Mucosa of rectum (tissue), 2 donors: ENCODE measurements around the gene EPHA4.

Source experiments
- H3K27ac ChIP-seq, 2 donors: one replicate each; pipeline ENCODE4 v1.7.0; 2013; ENCODE audit warnings: inconsistent platforms in 2 of 2, low read depth in 2 of 2, low read length in 2 of 2
- H3K27me3 ChIP-seq, 2 donors: one replicate each; pipeline ENCODE4 v1.7.0; 2013; ENCODE audit warnings: low read length in 2 of 2; ENCODE audit not compliant: control insufficient read depth in 2 of 2, insufficient read depth in 2 of 2
- H3K36me3 ChIP-seq, 2 donors: one replicate each; pipeline ENCODE4 v1.7.0; 2013; ENCODE audit warnings: low read length in 2 of 2; ENCODE audit not compliant: control insufficient read depth in 2 of 2, insufficient read depth in 2 of 2
- H3K4me1 ChIP-seq, 2 donors: one replicate each; pipeline ENCODE4 v1.7.0; 2013; ENCODE audit warnings: low read length in 2 of 2, mild to moderate bottlenecking in 1 of 2; ENCODE audit not compliant: control insufficient read depth in 2 of 2, insufficient read depth in 2 of 2
- H3K4me3 ChIP-seq, 2 donors: one replicate each; pipeline ENCODE4 v1.7.0; 2013; ENCODE audit warnings: low read length in 2 of 2
- H3K9ac ChIP-seq, 2 donors: one replicate each; pipeline ENCODE4 v1.7.0; 2013; ENCODE audit warnings: low read length in 2 of 2, low read depth in 1 of 2, mild to moderate bottlenecking in 1 of 2
- H3K9me3 ChIP-seq, 2 donors: one replicate each; pipeline ENCODE4 v1.7.0; 2013; ENCODE audit warnings: low read length in 2 of 2; ENCODE audit not compliant: control insufficient read depth in 2 of 2
- donor health status: healthy.
- donor health status: Normal muscosa, but diverticular disease.

Gene EPHA4

DNA sequence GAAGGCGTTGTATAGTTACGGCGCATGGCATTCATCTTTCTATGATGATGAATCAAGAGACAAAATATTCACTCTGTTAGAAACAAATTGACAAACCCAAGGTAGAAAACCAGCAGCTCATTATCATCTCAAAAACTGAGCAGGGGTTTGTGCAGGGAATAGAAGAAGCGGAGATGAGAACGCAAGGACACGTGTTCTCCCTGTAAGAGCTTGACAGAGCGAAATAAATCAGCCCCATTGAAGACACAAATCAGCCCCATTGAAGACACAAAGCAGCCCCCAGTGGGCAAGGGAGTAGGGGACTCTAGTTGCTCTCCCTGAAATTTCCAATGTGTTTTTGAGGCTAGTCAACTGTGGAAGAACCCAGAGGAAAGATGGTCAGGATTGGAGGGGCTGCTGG, 199.2 kb downstream of the EPHA4 start:
- no peaks in the 10 kb centered on the region for H3K27me3 ChIP-seq
- no peaks in the 10 kb centered on the region for H3K36me3 ChIP-seq
- H3K9me3 ChIP-seq = no peaks in the 10 kb centered on the region
- no peaks in the 10 kb centered on the region for H3K4me1 ChIP-seq
- H3K9ac ChIP-seq = no peak overlapping the region
- no peak overlapping the region for H3K27ac ChIP-seq
- H3K4me3 ChIP-seq = no peak overlapping the region

- no peak overlapping the region for H3K27ac ChIP-seq
- no peak overlapping the region for H3K9ac ChIP-seq
- H3K36me3 ChIP-seq = no peaks in the 10 kb centered on the region
- H3K4me1 ChIP-seq = no peaks in the 10 kb centered on the region
- no peak overlapping the region for H3K4me3 ChIP-seq
- H3K27me3 ChIP-seq = no peaks in the 10 kb centered on the region
- no peaks in the 10 kb centered on the region for H3K9me3 ChIP-seq
Observed at GRCh38 chr2:221372159-221372884, 199.8 kb downstream of the EPHA4 start.

GRCh38 chr2:221371347-221371746, 200.8 kb downstream of the EPHA4 start:
- Histone ChIP-seq H3K4me1 (no peaks in the 10 kb centered on the region), H3K36me3 (no peaks in the 10 kb centered on the region), H3K27me3 (no peaks in the 10 kb centered on the region), H3K9ac (no peak overlapping the region), H3K9me3 (no peaks in the 10 kb centered on the region), H3K4me3 (no peak overlapping the region), H3K27ac (no peak overlapping the region)

DNA sequence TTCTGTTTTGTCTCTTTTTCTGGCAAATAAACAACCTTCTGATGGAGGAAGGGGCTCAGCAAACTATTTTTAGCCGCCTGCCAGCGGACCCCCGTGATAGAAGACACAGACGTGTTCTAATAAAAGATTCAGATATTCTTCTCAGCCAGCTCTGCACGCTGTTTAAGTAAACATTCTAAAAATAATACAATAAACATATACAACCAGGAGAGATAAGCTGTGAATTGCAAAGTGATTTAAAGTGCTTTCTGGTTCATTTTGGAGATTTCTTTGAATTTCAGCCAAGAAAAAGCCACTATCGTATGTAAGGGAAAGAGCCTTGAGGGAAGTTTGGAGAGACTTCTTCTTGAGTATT, 201.3 kb downstream of the EPHA4 start:
- Histone ChIP-seq H3K9ac (no peak overlapping the region), H3K27ac (no peak overlapping the region), H3K36me3 (no peaks in the 10 kb centered on the region), H3K27me3 (no peaks in the 10 kb centered on the region), H3K4me3 (no peak overlapping the region), H3K9me3 (no peaks in the 10 kb centered on the region), H3K4me1 (no peaks in the 10 kb centered on the region)

DNA sequence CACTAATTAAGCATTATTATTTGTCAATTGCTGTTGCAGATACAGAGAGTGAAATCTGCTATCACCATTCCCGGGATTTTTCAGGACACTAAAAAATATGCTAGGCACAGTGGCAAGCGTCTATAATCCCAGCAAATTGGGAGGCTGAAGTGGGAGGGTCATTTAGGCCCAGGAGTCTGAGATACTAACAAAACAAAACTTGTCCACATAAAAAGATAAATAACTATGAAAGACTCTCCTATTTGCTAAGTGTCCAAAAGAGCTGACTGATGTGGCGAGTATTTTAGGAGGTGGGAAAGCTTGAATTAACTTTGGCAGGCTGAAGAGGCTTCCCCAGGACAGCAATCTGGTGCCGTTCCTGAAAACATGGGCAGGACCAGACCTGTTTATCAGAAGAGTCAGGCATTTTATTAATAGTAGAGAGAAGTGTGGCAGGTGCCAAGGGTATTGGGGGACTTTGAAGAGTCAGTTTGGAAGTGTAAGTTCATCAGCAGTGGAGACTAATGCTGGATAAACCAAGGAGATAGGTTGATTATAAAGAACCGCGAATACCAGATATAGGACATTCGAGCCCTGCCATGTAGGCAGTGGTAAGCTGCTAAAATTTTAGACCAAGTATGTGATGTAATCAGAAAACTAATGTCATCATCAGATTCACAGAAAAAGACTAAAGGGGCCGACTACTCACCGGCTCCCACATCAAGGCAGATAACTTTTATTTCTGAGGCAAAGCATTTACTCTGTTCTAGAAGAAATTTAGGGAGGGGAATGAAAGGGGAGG, 201.8 kb downstream of the EPHA4 start:
- Histone ChIP-seq H3K9me3 (no peaks in the 10 kb centered on the region), H3K27me3 (no peaks in the 10 kb centered on the region), H3K9ac (no peak overlapping the region), H3K27ac (no peak overlapping the region), H3K36me3 (no peaks in the 10 kb centered on the region), H3K4me1 (no peaks in the 10 kb centered on the region), H3K4me3 (no peak overlapping the region)
